Activated CD8-positive, alpha-beta memory T cell treated with anti-CD3 and anti-CD28 coated beads, Interleukin-2, amount 50 U/mL, for 4 hours (primary cell): ENCODE data around the gene GSDMA.

Experiments
- DNase-seq: peaks from one replicate; pipeline ENCODE4 v3.0.0-alpha.2; 2020

The GSDMA gene

DNA sequence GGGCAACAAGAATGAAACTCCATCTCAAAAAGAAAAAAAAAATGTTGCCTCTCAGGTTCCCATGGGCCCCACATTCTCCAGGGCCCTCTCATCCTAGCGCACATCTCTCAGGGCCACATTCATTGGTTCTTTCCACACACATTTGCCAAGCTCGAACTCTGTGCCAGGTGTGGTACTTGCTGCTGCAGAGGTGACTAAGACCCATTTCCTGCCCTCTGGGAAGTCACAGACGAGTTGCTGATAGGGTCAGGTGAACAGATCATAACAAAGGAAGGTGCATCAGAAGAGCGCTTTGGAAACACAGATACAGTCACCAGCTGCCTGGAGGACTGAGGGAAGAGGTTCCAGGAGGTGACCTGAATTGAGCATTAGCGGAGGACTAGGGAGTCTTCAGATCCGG lies 1.0 kb downstream of the GSDMA start:
- peak; percentile 40 for DNase-seq

DNA sequence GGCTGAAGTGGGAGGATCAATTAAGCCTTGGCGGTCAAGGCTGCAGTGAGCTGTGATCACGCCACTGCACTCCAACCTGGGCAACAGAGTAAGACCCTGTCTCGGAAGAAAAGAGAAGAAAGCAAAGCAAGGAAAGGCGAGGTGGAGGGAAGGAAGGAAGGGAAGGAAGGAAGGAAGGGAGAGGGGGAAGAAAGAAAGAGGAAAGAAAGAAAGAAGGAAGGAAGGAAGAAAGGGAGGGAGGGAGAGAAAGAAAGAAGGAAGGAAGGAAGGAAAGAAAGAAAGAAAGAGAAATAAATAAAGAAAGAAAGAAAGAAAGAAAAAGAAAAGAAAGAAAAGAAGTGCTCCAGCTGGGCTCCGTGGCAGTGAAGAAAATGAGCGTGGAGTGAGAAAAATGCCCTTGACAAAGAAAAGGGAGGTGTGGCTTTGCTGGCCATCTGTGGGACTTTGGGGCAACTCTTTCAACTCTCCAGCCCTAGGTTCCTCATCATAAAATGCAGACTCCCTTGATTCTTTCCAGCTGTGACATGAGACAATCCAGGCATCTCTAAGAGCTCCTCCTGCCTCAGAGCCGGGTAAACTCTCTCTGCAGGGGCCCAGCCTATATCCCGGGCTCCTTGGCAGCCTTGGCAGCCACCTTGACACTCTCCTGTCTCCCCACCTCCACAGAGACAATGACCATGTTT lies 2.4 kb downstream of the GSDMA start:
- no peak for DNase-seq

DNA sequence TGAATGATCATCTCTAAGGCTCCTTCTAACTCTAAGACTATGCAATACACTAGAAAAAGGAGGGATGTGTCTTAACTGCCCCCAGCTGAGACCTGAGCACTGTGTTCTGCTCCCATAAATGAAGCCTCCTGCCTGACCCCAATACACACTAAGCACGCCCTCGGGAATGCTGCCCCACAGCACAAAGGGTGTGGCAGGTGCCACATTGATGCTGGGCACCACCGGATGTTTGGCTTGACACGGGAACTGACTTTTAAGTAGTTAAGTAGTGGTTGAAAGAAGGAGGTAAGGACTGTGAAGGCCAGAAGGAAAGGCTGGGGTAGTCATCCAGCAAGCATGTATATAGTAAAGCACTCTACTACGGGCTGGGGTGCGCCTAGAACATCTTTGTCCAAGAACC lies 4.0 kb downstream of the GSDMA start:
- DNase-seq = no peak

DNA sequence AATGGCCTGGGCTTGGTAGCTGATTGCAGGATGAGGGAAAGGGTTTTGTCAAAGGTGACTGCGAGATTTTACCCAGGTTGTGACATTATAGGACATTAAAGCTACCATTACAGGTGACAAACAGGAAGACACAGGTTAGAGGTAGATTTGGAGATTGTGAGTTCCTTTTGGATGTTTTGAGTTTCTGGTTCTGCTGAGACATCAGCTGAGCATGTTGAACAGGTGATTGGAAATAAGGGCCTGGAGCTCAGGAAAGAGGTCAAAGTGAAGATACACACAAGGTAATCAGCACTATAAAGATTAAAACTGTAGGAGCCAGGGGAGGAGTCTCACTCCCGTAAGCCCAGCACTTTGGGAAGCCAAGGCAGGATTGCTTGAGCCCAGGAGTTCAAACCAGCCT lies 6.0 kb downstream of the GSDMA start:
- no peak for DNase-seq

DNA sequence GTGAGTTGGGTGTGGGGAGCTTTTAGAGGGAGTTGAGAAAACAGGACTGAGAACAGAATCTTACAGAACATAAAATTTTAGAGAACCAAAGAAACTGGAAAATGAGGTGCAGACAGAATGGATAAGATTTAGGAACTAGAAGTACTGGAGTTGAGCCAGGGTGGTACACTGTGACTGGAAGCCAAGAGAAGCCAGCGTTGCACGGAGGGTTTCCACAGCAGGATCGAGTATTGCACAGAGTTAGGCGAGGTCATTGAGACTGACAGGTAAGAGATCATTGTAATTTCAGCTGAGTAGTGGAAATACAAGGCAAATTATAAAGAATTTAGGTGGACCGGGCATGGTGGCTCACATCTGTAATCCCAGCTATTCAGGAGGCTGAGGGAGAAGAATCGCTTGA lies 6.6 kb downstream of the GSDMA start:
- no peak for DNase-seq

DNA sequence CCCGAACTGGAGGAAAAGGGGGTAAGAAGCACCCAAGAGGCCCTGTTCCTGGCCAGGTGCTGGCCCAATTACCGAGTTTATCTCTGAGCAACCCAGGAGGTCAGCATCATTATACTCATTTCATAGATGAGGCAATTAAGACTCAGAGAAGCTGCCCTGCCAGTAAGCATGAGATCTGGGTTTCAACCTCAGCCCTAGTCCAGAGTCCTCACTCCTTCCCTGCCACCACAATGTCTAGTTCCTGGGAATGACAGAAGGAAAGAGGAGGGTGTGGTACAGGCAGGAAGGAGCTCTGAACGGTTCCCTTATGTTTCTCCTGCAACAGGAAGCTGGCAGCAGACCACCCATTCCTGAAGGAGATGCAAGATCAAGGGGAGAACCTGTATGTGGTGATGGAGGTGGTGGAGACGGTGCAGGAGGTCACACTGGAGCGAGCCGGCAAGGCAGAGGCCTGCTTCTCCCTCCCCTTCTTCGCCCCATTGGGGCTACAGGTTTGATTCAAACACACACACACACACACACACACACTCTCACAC lies 7.4 kb downstream of the GSDMA start:
- DNase-seq = no peak

DNA sequence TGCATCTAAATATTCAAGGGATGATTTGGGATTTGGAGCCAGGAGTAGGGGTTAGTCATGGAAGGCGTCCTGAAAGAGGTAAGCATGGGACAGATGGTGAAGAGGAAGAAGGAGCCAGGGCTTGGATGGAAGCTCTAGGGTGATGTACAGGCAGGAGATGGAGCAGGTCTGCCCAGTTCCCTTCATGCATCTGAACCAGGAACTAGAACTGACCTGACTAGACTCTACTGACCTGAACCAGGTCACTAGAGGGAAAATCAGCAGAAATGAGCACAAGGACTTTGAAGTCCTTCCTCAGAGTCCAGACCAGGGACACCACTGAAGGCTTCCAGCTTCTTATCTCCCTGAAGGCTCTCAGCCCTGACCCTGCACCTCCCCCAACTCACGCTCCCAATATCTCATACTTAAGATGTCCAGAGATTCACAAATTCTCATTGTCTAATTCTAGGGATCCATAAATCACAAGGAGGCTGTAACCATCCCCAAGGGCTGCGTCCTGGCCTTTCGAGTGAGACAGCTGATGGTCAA lies 8.3 kb downstream of the GSDMA start:
- DNase-seq = no peak

DNA sequence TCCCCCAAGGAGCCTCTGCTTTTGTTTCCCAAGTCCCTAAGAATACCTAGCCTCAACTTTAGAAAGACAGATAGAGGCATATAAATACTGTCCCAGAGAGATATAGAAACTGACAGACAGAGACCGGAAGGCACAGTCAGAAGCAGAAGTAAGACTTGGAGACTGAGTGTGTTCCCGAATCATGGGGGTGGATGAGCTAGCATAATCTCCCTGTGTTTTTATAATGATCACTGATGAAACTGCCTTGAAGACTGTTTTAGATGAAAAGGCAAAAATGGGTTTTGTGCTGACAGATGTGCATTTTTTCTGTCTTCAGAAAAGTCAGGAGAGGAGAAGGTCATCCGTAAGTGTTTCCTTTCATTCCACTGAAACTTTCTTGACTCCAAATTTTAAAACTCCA lies 9.5 kb downstream of the GSDMA start:
- DNase-seq = no peak

DNA sequence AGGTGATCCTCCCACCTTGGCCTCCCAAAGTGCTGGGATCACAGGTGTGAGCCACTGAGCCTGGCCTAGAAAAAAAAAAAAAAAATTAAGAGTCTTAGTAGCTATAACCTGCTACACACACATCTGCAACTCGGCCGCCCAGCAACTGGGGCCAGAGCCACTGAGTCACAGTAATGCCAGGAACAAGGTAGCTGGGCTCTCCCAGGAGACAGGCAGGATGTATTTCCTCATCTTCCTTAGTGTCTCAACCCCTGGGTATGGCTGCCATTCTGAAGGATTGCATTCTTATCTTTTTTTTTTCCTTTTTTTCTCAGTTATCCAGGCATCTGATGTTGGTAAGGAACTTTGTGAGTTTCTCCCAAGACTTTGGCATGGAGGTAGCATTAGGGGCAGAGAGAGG lies 10.7 kb downstream of the GSDMA start:
- no peak for DNase-seq

DNA sequence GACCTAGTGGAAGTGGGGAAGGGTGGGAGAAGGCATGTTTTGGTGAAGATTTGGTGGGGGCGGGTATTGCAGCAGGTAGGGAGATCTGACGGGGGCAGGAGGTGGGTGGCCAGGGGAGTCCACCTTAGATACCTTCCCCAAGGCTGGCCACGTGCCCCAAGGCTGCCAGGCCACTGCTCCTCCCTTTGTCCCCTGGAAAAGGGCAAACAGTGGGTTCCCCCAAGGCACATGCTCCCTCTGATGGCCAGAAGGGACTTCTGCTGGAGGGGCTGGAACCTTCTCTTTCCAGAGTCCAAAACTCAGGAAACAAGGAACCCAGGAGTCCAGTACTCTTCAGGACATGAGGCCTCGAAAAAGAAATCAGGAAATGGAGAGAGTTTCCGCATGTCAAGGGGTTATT lies 11.6 kb downstream of the GSDMA start:
- DNase-seq = no peak

DNA sequence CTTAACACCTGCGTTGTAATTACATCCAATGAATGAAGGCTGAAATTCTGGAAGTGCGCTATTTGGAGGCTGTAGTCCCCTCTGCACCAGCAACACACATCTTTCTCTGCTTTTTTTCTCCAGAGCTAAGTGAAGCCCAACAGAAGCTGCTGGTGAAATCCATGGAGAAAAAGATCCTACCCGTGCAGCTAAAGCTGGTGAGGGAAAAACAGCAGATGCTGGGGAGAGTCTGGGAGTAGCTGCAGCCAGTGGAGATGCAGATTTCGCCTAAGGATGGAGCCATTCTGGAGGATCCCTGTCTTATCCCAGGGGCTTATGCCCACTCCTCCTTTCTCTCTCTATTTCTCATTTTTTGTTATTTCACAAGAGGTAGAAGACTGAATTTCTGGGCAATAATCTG lies 13.0 kb downstream of the GSDMA start:
- no peak for DNase-seq

DNA sequence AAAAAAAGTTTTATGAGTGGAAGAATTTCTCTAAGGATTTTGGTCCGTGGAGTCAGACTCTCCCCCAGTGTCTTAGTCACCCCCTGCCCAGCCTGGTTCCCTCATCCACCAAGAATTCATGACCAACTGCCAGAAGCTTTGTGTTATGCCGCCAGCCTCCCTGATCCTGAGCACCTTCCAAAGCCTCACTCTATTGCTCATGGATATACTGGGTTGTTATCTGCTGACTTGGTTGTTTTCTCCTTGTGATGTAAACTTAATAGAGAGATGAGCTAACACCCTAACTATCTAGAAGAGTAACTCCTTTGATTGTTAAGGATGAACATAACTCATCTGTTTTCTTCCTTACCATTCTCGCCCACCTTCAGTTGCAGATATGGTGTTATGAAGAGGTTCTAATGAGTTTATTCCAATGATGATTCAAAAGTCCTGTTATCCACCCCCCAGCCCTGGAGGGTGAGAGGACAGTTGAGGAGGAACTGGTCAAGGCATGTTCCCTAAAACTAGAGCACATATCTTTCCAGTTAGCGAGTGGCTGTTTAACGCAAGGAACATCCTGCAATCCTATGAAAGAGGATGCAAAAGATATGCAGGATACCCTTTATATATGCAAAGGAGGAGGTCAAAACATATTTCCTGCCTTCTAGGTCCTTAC lies 16.3 kb downstream of the GSDMA start:
- DNase-seq = no peak

DNA sequence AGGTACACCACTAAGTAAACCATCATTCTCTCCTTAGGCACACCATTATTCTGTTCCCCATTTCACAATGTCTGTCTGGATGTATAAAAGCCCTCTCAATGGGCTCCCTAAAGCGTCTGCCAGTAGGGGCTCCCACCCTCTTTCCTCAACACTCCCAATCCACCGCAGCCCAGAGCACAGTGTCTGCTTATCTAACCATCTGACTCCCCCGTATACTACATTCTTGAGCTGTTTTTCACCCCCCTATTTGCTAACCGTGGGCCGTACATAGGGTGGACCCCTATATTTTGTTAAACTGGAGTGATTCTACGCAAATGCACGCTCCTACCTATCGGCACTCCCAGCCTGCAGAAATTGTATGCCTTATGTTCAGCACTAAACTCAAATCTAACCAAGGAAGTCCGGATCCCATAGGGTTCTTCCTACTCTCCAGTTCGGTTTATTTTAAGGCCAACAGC lies 17.1 kb downstream of the GSDMA start:
- peak; percentile 21 for DNase-seq

DNA sequence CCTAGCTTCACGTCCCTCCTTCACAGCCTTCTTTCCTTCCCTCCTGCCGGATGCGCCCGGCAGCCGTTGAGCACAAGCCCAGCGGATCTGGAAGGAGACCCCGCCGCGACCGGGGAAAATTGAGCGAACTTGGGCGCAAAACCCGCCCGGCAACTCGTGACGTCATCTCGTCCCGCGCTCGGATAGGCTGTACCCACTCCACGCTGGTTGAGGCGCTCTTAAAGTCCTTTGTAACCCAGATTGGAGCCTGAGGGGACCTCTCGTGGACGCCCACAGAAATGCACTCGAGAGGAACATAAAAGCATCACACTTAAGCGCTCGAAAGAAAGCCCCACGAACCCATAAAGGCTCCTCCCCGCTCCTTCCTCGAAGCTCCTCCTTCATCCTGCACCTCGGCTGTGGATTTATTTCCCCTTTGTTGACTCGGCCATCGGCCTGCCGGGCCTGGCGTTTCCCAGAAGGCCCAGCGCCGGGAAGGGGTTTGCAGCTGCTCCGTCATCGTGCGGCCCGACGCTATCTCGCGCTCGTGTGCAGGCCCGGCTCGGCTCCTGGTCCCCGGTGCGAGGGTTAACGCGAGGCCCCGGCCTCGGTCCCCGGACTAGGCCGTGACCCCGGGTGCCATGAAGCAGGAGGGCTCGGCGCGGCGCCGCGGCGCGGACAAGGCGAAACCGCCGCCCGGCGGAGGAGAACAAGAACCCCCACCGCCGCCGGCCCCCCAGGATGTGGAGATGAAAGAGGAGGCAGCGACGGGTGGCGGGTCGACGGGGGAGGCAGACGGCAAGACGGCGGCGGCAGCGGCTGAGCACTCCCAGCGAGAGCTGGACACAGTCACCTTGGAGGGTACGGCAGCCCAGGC lies 17.8 kb downstream of the GSDMA start, which contains the start of gene PSMD3:
PSMD3 (plus strand) TSS at position 457 of the 856 bp plus-strand sequence; CDS start at position 621, 164 bp downstream.
- DNase-seq = peak; percentile 97

DNA sequence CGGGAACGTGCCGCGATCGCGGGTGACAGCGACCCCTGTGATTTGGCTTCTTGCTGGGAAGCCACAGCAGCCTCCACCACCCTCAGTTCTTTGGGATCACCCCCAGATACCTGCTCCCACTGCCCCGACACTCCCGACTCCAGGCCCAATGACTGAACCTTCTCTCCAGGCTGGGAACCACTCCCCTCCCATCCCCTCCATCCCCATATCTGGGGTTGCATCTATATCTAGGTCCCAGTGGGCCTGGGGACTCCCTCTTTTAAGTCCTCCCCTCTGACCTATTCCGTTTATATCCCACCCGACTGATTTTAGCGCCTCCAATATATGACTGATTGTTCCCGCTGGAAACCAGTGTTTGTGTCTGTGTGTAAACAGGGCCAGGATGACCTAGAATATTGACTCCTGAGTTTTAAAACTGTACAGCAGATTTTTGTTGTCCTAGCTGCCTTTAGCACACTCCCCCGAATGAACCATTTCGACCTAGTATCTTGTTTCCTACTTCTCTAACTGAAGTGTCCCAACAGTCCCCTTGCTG lies 18.5 kb downstream of the GSDMA start:
- DNase-seq = no peak

DNA sequence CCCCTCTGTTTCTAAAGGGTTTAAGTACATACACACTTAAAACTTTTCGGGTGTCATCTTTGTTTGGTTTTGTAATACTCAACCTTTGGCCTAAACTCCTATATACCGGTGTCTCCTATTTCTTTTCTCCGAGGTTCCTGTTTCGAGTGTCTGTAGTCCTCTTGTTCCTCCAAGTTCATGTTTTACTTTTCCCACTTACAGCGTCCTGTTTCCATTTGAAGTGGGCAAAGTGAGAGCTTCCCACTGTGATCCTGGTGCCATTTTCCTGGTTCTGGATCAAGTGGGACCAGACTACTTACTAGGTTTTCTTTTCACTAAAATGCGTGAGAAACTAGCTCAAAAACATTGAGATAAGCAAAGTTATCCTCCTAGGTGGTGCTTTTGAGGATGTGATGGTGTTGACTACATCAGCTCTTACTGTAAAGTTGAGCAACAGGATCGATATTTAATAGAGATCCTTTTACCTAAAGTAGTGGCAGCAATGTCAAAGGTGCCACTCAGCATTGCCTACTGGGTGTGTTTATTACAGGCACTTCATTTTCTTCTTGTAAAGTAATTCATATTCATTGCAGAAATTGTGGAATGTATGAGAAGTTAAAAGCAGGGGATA lies 19.1 kb downstream of the GSDMA start:
- DNase-seq = no peak

DNA sequence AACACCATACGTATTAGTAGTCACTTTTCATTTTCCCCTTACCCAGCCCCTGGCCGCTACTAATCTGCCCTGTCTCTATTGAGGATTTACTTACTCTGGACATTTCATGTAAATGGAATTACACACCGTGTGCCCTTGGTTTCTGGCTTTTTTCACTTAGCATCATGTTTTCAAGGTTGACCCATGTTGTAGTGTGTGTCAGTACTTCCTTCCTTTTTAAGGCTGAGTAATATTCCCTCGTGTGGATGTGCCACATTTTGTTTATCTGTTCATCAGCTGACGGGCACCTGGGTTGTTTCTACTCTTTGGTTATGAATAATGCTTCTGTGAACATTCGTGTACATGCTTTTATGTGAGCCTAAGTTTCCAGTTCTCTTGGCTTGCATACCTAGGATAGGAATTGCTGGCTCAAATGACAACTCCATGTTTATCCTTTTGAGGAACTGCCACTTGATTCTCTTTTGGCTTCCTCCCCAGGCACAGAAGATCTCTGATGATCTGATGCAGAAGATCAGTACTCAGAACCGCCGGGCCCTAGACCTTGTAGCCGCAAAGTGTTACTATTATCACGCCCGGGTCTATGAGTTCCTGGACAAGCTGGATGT lies 25.5 kb downstream of the GSDMA start:
- no peak for DNase-seq

DNA sequence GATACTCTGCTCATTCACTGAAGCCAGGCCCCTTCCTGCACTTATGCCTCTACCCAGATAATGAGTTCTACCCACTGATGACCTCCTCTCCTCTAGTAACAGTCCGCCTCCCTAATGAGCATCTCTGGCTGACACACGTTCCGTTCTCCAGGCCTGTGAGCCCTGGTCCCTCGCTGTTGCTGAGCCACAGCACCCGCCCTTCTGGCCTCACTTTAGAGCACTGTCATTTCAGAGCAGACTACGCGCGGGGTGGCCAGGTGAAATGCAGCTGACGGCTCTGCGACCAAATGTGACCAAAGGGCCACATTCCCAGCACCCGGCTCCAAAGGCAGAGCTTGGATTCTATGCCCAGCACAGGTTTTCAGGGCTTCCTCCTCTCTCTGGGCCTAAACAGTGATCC lies 31.6 kb downstream of the GSDMA start:
- DNase-seq = no peak

DNA sequence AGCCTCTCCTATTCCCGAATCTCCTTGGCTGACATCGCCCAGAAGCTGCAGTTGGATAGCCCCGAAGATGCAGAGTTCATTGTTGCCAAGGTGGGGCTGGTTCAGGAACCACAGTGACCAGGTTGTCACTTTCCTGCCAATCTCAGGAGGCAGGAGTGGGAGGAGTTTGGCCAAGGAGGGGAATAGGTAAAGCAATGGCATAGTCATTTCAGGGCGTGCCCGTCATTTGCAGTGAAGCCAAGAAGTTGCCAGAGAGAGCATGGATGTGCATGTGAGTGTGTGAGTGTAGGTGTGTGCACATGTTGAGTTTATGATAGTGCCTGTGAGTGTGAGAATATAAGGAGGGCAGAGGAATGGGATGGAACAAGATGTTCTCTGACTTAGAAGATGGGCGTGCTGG lies 32.6 kb downstream of the GSDMA start:
- DNase-seq = no peak

DNA sequence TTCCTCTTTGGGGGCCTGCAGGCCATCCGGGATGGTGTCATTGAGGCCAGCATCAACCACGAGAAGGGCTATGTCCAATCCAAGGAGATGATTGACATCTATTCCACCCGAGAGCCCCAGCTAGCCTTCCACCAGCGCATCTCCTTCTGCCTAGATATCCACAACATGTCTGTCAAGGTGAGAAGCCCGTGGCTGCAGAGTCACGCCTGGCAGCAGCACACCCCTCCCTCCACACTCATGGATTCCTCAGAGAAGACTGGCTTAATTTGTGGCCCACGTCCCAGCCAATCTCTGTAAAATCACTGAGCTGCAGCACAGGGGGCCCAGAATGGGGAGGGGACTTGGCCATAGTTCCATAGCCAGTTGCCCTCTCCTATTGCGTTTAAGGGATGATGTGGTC lies 33.4 kb downstream of the GSDMA start:
- no peak for DNase-seq

DNA sequence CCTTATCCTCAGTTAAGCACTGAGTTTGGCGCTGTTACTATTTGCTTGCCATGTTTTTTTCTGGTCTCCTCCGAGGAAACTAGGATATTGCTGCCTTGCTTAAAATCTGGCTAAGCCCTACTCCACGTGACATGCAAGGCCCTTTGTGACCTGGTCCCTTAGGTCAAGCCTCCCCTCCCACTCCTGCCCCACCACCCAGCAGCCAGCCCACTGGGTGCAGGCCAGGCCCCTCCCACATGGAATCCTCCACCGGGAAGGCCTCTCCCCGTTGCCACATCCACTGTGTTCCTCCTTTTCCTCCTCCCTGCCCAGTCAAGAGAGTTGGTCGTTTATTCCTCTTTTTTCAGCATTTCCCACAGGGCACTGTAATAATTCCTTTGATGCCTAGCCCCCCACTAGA lies 34.0 kb downstream of the GSDMA start:
- DNase-seq = no peak

DNA sequence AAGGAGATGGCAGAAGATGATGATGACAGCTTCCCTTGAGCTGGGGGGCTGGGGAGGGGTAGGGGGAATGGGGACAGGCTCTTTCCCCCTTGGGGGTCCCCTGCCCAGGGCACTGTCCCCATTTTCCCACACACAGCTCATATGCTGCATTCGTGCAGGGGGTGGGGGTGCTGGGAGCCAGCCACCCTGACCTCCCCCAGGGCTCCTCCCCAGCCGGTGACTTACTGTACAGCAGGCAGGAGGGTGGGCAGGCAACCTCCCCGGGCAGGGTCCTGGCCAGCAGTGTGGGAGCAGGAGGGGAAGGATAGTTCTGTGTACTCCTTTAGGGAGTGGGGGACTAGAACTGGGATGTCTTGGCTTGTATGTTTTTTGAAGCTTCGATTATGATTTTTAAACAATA lies 34.7 kb downstream of the GSDMA start:
- DNase-seq = no peak
